ENCODE measurements around the gene SEMA5B. TPM values are rescaled to one million over a fixed set of nuclear protein-coding genes. Genes with fewer than 3 reads are reported as not detected.

SEMA5B gene
- total and polyA plus RNA-seq, 7 donors, result 0.08 to 1.1 (median 0.43) TPM

GRCh38 chr3:122952520-122952919, 75.0 kb downstream of the SEMA5B start:
- intact Hi-C loops (cut with DNase I), result no loop called here
- H3K4me3 ChIP-seq, result no peak overlapping the region
- no peaks in the 10 kb centered on the region for H3K36me3 ChIP-seq (ENCODE audit: insufficient read depth in 1 of 2, low read depth in 1 of 2)
- no peak for TF ChIP-seq CTCF (IDR thresholded peaks at IDR 0.05)
- no peak overlapping the region for H3K27ac ChIP-seq
- ATAC-seq, result no peak
- no peak for DNase-seq
- no peaks in the 10 kb centered on the region for H3K27me3 ChIP-seq (ENCODE audit: insufficient read depth in 3 of 3, low read length in 2 of 3)
- H3K9me3 ChIP-seq, result no peaks in the 10 kb centered on the region
- WGBS, 3 donors, result 61 to 82% (median 73%) methylated on average over 2 to 3 of the region's 3 CpGs
- no peaks in the 10 kb centered on the region for H3K4me1 ChIP-seq

GRCh38 chr3:122948408-122948807, 79.2 kb downstream of the SEMA5B start:
- no peaks in the 10 kb centered on the region for H3K36me3 ChIP-seq (ENCODE audit: insufficient read depth in 1 of 2, low read depth in 1 of 2)
- no peak overlapping the region for H3K4me3 ChIP-seq
- H3K4me1 ChIP-seq, result no peaks in the 10 kb centered on the region
- ATAC-seq (no peak), DNase-seq (no peak)
- TF ChIP-seq CTCF (IDR thresholded peaks at IDR 0.05), result no peak
- whole genome bisulfite sequencing, 3 donors, result 80 to 81% (median 81%) methylated on average over 7 of the region's 7 CpGs
- H3K27me3 ChIP-seq (ENCODE audit: insufficient read depth in 3 of 3, low read length in 2 of 3), result no peaks in the 10 kb centered on the region
- intact Hi-C loops (cut with DNase I), result loop anchor here in 1 of 2 donors (10.0 kb wide), 1 partner anchor 316 kb away; no protein-coding TSS in a partner anchor
- H3K9me3 ChIP-seq, result no peaks in the 10 kb centered on the region
- no peak overlapping the region for H3K27ac ChIP-seq

GRCh38 chr3:122947738-122948137, 79.8 kb downstream of the SEMA5B start:
- no peak for DNase-seq
- H3K36me3 ChIP-seq (ENCODE audit: insufficient read depth in 1 of 2, low read depth in 1 of 2), result no peaks in the 10 kb centered on the region
- H3K4me3 ChIP-seq, result no peak overlapping the region
- no peaks in the 10 kb centered on the region for H3K9me3 ChIP-seq
- WGBS, 3 donors, result 68 to 82% (median 71%) methylated on average over 2 of the region's 2 CpGs
- no peaks in the 10 kb centered on the region for H3K27me3 ChIP-seq (ENCODE audit: insufficient read depth in 3 of 3, low read length in 2 of 3)
- H3K4me1 ChIP-seq, result no peaks in the 10 kb centered on the region
- intact Hi-C loops (cut with DNase I), result loop anchor here in 1 of 2 donors (10.0 kb wide), 1 partner anchor 317 kb away; no protein-coding TSS in a partner anchor
- ATAC-seq, result no peak
- H3K27ac ChIP-seq, result no peak overlapping the region
- TF ChIP-seq CTCF (IDR thresholded peaks at IDR 0.05), result no peak

GRCh38 chr3:122947196-122947595, 80.4 kb downstream of the SEMA5B start:
- intact Hi-C loops (cut with DNase I), result loop anchor here in 1 of 2 donors (10.0 kb wide), 1 partner anchor 318 kb away; no protein-coding TSS in a partner anchor
- Histone ChIP-seq H3K4me3 (no peak overlapping the region), H3K27me3 (ENCODE audit: insufficient read depth in 3 of 3, low read length in 2 of 3) (no peaks in the 10 kb centered on the region), H3K9me3 (no peaks in the 10 kb centered on the region), H3K36me3 (ENCODE audit: insufficient read depth in 1 of 2, low read depth in 1 of 2) (no peaks in the 10 kb centered on the region), H3K4me1 (no peaks in the 10 kb centered on the region), H3K27ac (no peak overlapping the region)
- TF ChIP-seq CTCF (IDR thresholded peaks at IDR 0.05), result no peak
- DNase-seq, result no peak
- WGBS, 3 donors, result 75 to 78% (median 77%) methylated on average over 7 of the region's 7 CpGs
- ATAC-seq, result no peak

- Histone ChIP-seq H3K36me3 (ENCODE audit: insufficient read depth in 1 of 2, low read depth in 1 of 2) (no peaks in the 10 kb centered on the region), H3K27ac (no peak overlapping the region), H3K4me3 (no peak overlapping the region), H3K9me3 (no peaks in the 10 kb centered on the region), H3K4me1 (no peaks in the 10 kb centered on the region), H3K27me3 (ENCODE audit: insufficient read depth in 3 of 3, low read length in 2 of 3) (no peaks in the 10 kb centered on the region)
- DNase-seq, result no peak
- intact Hi-C loops (cut with DNase I), result loop anchor here in 1 of 2 donors (10.0 kb wide), 1 partner anchor 319 kb away; no protein-coding TSS in a partner anchor
- no peak for TF ChIP-seq CTCF (IDR thresholded peaks at IDR 0.05)
- no peak for ATAC-seq
Observed at GRCh38 chr3:122946185-122946584, 81.4 kb downstream of the SEMA5B start.

Measured in psoas muscle (tissue), 8 donors.